Non-pigmented ciliary epithelial cell (primary cell): Measurements from ENCODE around the gene CD48.
"Not testable (repeated sequence)": the region's sequence is repeated elsewhere in the genome, so short reads cannot be mapped to it uniquely, and the experiment has no call there.

Experiments used
- DNase-seq: peaks from one replicate; pipeline ENCODE4 v3.0.0-alpha.2; 2010; ENCODE audit warnings: low read depth

CD48 gene

GRCh38 chr1:160712525-160713080, 981 bp upstream of the CD48 start:
- DNase-seq = not testable (repeated sequence)

GRCh38 chr1:160711276-160711601, 383 bp downstream of the CD48 start:
- DNase-seq = no peak

DNA sequence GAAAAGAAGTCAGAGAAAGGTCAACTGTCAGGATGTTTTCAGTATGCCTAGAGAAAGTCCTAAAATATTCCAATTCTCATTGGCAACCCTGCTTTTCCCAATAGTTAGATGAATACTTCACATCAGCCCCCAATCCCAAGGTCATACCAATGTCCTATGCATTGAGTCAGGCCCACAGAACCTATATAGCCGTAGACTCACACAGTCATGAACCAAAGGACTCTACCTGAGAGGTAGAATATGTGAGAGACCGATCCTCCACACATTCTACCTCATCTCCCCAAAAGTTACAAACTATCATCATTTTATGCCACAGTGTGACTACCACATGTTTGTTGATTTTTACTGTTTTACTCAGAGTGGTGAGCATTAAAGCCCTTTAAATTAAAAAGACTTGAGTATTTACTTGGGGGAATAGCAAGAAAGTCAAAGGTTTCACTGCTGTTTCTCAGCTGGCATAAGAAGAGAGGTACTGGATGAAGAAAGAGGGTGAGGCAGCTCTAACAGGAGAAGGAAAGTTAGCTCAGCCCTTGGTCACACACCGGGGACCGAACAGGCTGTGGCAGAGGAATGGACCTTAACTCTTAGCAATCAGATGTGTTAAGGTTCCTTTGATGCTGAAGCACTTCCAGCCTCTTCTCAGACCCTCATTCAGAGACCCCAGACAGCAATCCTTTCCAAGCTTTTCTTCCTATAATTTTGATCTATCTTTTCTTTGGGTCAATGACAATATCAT, 937 bp downstream of the CD48 start:
- no peak for DNase-seq

DNA sequence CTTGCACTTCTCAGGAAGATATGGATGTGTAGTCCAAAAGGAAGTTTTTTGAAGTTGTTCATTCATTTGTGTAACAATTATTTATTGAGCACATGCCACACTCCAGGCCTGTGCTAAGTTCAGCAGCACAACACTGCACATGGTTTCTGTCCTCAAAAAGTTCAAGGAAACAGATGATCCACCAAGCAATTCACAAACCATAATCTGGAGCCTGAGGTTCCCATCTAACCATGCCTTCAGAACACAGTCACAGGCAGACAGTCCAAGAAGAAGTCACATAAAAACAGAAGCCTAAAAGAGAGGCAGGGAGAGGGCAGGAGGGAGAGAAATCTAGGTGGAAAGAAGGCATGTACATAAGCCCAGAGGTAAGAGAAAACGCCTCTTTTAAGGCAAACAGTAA, 1.9 kb downstream of the CD48 start:
- DNase-seq = no peak

- DNase-seq = no peak
Measured at GRCh38 chr1:160708801-160709200, 2.8 kb downstream of the CD48 start.

DNA sequence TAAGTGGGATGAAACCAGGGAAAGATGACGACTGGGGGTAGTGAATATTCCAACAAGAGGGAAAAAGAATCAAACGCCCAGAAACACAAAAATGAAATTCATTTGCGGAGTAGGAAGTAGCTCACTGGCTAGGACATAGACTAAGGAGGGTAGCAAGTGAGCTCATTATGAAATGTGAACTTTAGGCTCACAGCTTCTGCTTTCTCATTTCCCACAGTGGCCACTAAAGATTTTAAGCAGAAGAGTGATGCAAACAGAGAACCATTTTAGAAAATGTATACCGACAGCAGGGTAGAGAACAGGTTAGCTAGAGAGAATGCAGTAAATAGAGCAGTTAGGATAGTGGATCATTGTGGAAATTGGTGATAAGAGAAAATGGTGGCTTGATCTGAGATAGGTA, 3.5 kb downstream of the CD48 start:
- DNase-seq = no peak

DNA sequence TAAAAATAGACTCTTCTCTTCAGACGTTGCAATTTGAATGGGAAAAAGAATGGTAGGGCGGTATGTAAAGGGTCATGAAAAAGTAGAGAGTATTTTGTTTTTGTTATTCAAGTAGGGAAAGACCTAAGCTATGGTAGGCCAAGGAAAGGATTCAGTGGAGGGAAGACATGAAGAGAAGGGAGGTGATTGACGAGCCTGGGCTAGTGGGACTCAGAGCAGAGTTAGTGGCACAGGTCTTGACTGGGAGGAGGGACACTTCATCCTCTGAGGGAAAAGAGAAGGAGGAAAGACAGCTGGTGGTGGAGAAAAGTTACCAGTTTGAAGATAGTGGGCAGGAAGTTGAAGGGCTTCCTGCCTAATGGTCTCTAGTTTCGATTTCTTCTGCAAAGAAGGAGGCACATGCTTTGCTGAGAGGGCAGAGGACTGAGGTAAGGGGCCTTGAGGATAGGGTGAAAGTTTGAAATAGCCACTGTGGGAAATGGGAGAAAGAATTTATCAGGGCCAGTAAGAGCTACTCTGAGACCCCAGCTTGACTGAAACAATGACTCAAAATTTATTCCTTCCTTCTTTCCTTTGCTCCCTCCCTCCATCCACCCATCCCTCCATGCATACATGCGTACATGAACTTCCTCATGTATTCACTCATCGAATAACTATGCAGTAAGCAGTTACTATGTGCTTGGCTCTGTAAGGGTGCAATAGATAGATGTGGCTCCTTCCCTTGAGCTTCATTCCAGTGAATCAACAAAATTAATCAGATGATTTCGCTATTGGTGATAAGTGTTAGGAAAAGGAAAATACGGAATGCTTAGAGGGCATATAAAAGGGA, 4.2 kb downstream of the CD48 start:
- DNase-seq = no peak

DNA sequence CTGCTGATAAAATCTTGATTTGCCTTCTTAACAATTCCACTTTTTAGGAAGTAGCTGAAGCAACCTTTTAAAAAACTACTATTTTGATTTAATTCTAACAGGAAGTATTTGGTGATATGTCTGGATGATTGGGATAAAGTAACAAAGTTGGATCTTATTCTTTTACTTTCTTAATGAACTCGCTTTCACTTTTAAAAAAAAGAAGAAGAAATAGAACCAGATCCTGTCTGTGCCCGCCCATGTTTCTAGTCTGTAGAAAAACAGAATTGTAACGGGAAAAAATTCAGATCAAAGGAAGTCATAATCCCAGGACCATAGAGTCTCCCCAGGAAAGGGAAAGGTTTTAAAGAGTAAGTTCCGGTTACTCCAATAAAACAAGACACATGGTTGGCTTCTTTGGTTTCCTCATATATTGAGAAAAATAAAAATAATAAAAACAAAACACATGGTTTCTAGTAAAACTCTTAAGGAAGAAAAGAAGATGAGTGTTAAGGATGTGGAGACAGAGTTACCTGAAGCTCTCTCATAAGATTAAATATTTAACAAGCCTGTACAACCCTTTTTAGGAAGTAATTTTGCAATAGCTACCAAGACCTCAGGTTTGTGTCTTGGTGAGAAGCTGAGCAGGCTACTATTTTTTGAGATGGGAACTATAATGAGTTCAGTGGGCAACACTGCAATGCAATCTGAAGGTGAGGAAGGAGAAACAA, 4.9 kb downstream of the CD48 start:
- DNase-seq = no peak

- DNase-seq = no peak
Measured at GRCh38 chr1:160705742-160706141, 5.9 kb downstream of the CD48 start.

DNA sequence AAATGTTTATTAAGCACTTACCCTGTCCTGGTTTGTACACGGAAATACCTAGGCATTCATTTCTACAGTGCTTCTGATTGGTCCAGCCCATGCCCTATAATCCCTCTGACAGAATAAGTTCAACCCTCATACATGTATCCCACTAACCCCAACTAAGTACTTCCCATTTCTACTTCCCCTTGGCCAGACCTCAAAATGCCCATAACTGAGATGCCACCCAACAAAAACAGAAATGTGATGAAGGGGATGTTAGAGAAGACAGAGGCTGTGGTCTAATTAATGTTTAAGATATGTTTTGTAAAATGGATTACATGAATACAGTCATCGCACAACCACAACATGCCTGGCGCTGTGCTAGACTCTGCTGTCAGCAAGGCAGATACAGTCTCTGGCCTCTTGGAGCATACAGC, 6.4 kb downstream of the CD48 start:
- DNase-seq = not testable (repeated sequence)

GRCh38 chr1:160704250-160704649, 7.4 kb downstream of the CD48 start:
- DNase-seq = no peak

DNA sequence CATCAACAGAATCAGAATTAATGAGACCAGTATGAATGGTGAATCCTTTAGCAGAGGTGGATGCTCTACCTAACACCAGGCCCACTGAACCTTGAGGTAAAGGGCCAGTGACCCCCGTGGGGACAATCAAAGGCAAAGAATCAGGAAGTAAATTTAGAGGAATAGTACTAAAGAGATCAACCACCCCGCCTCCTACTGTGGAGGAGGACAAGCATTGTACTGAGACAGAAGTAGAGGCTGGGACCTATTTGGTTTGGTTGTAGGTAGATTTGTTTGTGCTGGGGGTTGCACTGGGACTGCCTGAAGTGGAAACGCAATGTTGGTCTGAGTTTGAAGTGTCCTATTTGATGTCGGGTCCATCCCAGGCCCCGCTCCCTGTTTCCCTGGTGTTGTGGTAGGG, 9.5 kb downstream of the CD48 start:
- no peak for DNase-seq

- DNase-seq = not testable (repeated sequence)
Measured at GRCh38 chr1:160692390-160692789, 19.2 kb downstream of the CD48 start.

GRCh38 chr1:160685266-160685665, 26.4 kb downstream of the CD48 start:
- DNase-seq = no peak

DNA sequence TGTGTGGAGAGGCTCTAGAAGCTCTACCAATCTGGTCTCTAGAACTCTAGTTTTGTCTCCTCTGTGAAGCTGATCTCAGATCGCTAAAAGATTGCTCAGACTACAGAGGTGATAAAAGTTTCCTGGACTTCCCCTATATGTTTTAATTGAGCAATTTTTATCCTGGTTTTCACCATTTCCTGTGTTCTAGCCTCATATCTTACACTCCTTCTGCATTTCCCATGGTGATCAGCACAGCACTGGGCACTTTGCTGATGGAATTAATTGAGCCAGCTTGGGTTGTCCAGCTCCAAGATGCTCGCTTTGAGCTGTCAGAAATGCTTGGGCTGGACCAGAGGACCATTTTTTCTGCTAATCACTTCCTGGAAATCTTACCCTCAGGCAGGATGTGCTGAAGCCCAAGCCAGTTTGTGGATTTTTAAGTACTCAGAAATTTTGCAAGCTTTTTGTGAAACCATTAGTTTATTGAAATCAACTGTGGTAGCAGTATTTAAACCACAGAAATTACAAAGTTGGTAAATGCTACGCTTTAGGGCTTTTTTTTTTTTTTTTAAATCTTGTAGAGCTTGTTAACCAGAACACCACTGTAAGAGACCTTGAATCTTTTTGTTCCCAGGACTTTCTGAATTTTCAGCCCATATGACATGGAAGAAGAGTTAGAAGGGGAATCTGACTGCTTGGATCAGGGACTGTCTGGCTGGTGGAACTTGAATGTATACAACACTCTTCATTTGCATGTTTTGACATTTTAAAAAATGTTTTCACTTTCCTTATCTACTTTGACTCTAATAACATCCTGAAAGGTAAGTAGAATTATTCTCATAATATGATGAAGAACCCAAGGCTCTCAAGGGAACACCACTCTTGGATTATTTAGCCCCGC, 28.4 kb downstream of the CD48 start:
- DNase-seq = no peak

DNA sequence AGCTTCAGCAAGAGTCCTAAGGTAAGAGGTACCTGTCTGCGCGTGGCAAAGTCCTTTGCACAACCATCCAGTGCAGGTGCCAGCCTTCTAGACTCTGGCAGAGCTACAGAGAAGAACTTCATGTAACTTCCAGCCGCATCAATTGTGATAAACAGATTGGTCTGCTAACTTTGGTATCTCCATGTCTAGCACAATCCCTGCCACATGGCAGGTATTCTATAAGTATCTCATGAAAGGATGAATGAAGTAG, 29.8 kb downstream of the CD48 start:
- DNase-seq = no peak

GRCh38 chr1:160681066-160681890, 30.3 kb downstream of the CD48 start:
- no peak for DNase-seq

- DNase-seq = no peak
Measured at GRCh38 chr1:160680399-160680798, 31.2 kb downstream of the CD48 start.

- no peak for DNase-seq
Measured at GRCh38 chr1:160679893-160680292, 31.7 kb downstream of the CD48 start.

GRCh38 chr1:160676869-160677597, 34.6 kb downstream of the CD48 start:
- no peak for DNase-seq
